Erythroblast (primary cell): ENCODE data around the gene NPRL2.

Source experiments
- GATA1 ChIP-seq: IDR thresholded peaks from 2 replicates; pipeline ENCODE4 v1.6.1; 2011; ENCODE audit warnings: low read depth, mild to moderate bottlenecking, control low read depth, low read length, moderate library complexity
- POLR2A ChIP-seq: IDR thresholded peaks from 2 replicates; pipeline ENCODE4 v1.6.1; 2011; ENCODE audit warnings: mild to moderate bottlenecking, low read length

DNA sequence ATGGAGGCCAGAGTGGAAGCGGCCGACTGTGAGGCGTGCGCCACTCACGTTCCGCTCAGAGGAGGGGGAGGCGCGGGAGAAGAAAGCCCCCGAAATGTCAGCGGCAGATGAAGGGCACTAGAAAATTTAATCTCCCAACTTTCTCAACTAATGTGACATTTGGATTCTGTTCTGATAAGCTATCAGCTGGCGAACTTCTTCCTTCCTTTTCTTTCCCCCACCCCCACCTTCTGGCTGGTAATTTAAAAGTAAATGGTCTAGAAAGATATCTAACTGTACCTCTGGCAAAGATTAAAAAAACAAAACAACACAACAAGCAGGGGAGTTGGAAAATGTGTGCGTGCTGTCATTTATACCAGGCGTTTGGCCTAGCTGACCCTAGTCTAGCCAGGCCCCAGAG, 35.2 kb upstream of the NPRL2 start:
- no peak for TF ChIP-seq POLR2A
- TF ChIP-seq GATA1, result no peak
